Mesothelial cell of epicardium (in vitro differentiated cells): ENCODE data around the gene CHST12. TPM values are rescaled to one million over a fixed set of nuclear protein-coding genes. Genes with fewer than 3 reads are reported as not detected.
A peak's percentile ranks its signal among the peaks of the same experiment; 100 is the strongest.
"Not testable (repeated sequence)": the region's sequence is repeated elsewhere in the genome, so short reads cannot be mapped to it uniquely, and the experiment has no call there.

Experiments used
- DNase-seq, 2 experiments: peaks; one replicate each; pipeline ENCODE4 v3.0.0; 2021; ENCODE audit warnings: low spot score in 2 of 2; ENCODE audit not compliant: unreplicated experiment in 2 of 2
- H3K27ac Mint-ChIP-seq: 2 replicates; pipeline ENCODE4 v1.8.0; 2021; ENCODE audit warnings: mixed read lengths
- H3K27me3 Mint-ChIP-seq: 2 replicates; pipeline ENCODE4 v1.8.0; 2021; ENCODE audit warnings: low read depth, mixed read lengths
- H3K36me3 Mint-ChIP-seq: 2 replicates; pipeline ENCODE4 v1.8.0; 2021; ENCODE audit warnings: mixed read lengths
- H3K4me1 Mint-ChIP-seq: 2 replicates; pipeline ENCODE4 v1.8.0; 2021; ENCODE audit warnings: mixed read lengths
- H3K4me3 Mint-ChIP-seq: 2 replicates; pipeline ENCODE4 v1.8.0; 2021; ENCODE audit warnings: mild to moderate bottlenecking, moderate library complexity, mixed read lengths
- H3K9me3 Mint-ChIP-seq: 2 replicates; pipeline ENCODE4 v1.8.0; 2021; ENCODE audit warnings: mixed read lengths
- total RNA-seq: library from RNA; stranded (reverse); gene quantifications from 3 replicates; pipeline ENCODE4 v1.2.1, GENCODE V29; 2021
- TF ChIP-seq, protein P1 (sequence below): fragments of 200-600 bp; sonication (generic); IDR thresholded peaks from one replicate; pipeline ENCODE4 v1.5.0; 2021; ENCODE audit warnings: antibody characterized with exemption; ENCODE audit not compliant: unreplicated experiment

The CHST12 gene
- total RNA-seq, 1 donor from 2014 or later, result 20.4 TPM

DNA sequence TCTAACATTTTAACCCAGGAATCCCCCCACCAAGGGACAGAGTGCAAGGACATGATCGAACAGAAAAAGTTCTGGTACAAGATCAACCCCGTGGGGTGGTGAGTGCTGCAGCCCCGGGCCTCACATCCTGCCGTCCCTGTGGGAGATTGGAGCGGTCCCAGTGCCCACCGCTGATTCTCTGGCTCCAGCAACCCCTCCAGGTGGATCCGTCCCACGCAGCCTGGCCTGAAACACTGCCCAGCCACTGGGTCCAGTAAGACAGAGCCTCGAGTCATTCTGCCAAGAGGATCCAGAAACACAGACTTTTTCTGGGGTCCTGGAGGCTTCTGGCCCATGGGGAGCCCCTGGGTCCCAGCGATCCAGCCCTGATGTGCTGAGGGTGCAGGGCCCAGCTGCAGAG is 43.3 kb downstream of the CHST12 start:
- Mint-ChIP-seq H3K36me3 (no peaks in the 10 kb centered on the region), H3K9me3 (no peaks in the 10 kb centered on the region), H3K4me3 (no peak overlapping the region), H3K27ac (no peak overlapping the region), H3K27me3 (peaks cover 2% of the 10 kb centered on the region), H3K4me1 (peaks cover 2% of the 10 kb centered on the region)
- TF ChIP-seq, protein P1, sequence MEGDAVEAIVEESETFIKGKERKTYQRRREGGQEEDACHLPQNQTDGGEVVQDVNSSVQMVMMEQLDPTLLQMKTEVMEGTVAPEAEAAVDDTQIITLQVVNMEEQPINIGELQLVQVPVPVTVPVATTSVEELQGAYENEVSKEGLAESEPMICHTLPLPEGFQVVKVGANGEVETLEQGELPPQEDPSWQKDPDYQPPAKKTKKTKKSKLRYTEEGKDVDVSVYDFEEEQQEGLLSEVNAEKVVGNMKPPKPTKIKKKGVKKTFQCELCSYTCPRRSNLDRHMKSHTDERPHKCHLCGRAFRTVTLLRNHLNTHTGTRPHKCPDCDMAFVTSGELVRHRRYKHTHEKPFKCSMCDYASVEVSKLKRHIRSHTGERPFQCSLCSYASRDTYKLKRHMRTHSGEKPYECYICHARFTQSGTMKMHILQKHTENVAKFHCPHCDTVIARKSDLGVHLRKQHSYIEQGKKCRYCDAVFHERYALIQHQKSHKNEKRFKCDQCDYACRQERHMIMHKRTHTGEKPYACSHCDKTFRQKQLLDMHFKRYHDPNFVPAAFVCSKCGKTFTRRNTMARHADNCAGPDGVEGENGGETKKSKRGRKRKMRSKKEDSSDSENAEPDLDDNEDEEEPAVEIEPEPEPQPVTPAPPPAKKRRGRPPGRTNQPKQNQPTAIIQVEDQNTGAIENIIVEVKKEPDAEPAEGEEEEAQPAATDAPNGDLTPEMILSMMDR, result no peak
- no peak for DNase-seq

DNA sequence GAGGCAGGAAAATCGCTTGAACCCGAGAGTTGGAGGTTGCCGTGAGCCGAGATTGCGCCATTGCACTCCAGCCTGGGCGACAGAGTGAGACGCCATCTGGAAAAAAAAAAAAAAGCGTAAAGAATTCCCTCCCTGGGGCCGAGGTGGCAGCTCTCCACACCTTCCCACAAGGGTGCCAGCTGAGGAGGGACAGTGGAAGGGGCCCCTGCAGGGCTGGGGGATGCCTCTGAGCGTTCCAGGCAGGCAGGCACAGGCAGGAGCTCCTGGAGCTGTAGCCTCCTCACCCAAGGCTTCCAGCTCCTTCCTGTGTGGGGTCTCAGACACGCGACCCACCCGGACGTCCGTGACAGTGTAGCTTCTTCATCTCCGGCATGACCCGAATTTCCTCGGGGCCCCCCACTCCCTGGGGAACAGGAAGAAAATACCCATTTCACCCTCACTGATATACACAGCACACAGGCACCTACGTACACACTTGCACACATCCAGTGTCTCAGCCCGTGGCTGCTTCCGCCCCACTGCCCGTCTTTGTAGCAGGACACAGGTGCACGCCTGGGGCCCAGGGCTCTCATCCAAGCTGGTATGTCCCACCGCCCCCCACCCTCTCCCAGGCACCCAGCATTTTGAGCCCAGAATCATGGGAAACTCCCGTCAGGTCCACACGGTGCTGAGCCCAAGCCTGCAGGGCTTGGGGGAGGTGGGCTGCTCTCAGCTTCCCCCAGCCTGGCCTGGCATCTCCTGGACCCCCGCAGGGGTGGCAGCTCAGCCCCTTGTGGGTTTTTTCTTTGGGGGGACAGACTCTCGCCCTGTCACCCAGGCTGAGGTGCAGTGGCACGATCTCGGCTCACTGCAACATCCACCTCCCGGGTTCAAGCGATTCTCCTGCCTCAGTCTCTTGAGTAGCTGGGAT is 47.0 kb downstream of the CHST12 start:
- Mint-ChIP-seq H3K27me3 (peaks cover 2% of the 10 kb centered on the region), H3K36me3 (peaks cover 2% of the 10 kb centered on the region), H3K4me1 (peaks cover 6% of the 10 kb centered on the region), H3K27ac (no peak overlapping the region), H3K4me3 (no peak overlapping the region), H3K9me3 (peaks cover 3% of the 10 kb centered on the region)
- DNase-seq, result no peak
- TF ChIP-seq, protein P1, result no peak

DNA sequence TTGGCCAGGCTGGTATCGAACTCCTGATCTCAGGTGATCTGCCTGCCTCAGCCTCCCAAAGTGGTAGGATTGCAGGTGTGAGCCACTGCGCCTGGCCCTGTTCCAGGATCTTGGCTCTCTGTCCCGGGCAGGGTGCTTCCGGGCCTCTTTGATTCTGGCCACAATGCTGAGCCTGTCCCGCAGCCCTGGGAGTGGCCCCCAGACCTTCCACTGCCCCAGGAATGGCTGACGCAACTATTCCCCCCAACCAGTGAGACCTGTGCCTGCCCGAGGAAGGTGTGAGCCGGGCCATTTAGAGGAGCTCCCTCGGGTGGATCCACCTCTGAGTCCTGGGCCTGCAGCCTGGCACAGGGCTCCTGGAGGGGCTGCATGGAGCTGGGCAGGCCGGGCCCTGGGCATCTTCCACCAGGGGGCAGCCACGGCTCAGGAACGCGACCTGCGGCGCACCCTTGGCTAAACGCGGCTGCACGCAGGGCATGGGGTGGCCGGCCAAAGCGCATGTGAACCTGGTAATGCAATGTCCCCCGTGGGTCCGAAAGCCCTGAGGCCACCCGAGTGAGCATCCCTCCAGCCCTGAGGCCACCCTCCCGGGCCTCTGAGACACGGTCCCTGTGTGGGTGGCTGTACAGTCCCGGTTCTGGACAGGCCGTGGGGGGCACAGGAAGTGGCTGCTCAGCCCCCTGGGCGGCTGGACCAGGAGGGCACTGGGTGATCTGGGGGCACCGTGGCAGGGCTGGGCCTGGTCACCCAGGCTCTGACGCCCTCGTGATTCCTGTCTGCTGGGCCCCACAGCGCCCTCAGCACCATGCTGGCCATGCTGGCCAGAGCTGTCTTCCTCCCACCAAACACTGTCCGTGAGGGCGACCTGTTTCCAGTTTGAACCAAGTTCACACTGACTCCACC is 48.0 kb downstream of the CHST12 start:
- peaks cover 8% of the 10 kb centered on the region for H3K9me3 Mint-ChIP-seq
- H3K4me3 Mint-ChIP-seq, result peak overlapping the region; percentile 46
- H3K27ac Mint-ChIP-seq, result no peak overlapping the region
- peak; percentile 64 to 86 for DNase-seq
- H3K27me3 Mint-ChIP-seq, result peaks cover 2% of the 10 kb centered on the region
- TF ChIP-seq, protein P1, result peak; percentile 80
- peaks cover 2% of the 10 kb centered on the region for H3K36me3 Mint-ChIP-seq
- H3K4me1 Mint-ChIP-seq, result peaks cover 6% of the 10 kb centered on the region

DNA sequence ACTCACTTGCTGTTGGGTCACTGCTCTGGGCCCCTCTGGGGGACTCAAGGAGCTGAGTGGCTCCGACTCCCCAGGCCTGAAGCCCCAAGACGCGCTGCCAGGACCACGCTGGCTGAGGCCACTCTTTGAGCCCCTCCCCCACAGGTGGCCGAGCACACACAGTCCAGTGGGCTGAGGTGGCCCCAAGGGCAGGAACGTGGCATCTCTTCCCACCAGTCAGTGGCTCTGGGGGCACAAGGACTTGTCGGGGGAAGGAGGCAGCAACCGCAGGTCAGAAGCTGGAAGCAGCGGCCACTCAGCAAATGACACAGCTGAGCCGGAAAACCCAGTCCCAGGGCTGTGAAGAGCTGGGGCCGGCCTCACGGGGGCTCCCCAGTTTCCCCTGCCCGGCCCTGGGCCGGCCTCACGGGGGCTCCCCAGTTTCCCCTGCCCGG is 48.7 kb downstream of the CHST12 start:
- peak overlapping the region; percentile 46 for H3K4me3 Mint-ChIP-seq
- H3K27me3 Mint-ChIP-seq, result peaks cover 2% of the 10 kb centered on the region
- no peak for DNase-seq
- peaks cover 6% of the 10 kb centered on the region for H3K4me1 Mint-ChIP-seq
- H3K27ac Mint-ChIP-seq, result no peak overlapping the region
- TF ChIP-seq, protein P1, result no peak
- H3K36me3 Mint-ChIP-seq, result peaks cover 2% of the 10 kb centered on the region
- peaks cover 8% of the 10 kb centered on the region for H3K9me3 Mint-ChIP-seq

DNA sequence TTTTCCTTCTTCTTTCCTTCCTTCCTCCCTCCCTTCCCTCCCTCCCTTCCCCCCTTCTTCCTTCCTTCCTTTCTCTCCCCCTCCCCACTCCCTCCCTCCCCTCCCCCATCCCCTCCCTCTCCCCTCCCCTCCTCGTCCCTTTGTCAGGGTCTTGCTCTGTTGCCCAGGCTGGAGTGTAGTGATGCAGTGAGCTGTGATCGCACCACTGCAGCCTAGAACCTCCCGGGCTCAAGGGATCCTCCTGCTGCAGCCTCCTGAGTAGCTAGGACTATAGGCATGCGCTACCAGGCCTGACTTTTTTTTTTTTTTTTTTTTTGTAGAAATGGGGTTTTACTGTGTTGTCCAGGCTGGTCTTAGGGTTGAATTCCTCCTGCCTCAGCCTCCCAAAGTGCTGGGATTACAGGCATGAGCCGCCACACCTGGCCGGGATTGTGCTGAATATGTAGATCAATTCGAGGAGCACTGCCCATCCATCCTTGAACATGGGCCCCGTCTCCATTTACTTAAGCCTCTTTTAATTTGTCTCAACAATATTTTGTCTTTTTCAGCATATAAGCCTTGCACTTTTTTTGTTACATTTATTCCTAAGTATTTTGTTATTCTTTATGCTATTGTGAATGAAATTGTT is 49.3 kb downstream of the CHST12 start:
- no peak overlapping the region for H3K4me3 Mint-ChIP-seq
- H3K9me3 Mint-ChIP-seq, result peaks cover 8% of the 10 kb centered on the region
- peaks cover 2% of the 10 kb centered on the region for H3K36me3 Mint-ChIP-seq
- TF ChIP-seq, protein P1, result no peak
- no peak for DNase-seq
- H3K27me3 Mint-ChIP-seq, result peaks cover 2% of the 10 kb centered on the region
- peaks cover 6% of the 10 kb centered on the region for H3K4me1 Mint-ChIP-seq
- H3K27ac Mint-ChIP-seq, result no peak overlapping the region

DNA sequence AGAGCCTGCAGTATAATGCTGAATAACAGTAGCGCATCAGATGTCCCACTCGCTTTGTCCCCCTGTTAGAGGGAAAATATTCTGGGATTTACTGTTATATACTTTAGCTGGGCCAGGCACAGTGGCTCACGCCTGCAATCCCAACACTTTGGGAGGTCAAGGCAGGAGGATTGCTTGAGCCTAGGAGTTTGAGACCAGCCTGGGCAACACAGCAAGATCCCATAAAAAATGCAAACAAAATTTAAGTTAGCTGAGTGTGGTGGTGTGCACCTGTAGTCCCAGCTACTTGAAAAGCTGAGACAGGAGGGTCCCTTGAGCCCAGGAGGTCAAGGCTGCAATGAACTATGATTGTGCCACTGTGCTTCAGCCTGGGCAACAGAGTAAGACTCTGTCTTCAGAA is 50.4 kb downstream of the CHST12 start:
- not testable (repeated sequence) for H3K27ac Mint-ChIP-seq, H3K9me3 Mint-ChIP-seq, DNase-seq, H3K4me1 Mint-ChIP-seq, H3K4me3 Mint-ChIP-seq, H3K27me3 Mint-ChIP-seq, H3K36me3 Mint-ChIP-seq
